ENCODE results near the gene STEAP1. TPM values are rescaled to one million over a fixed set of nuclear protein-coding genes. Genes with fewer than 3 reads are reported as not detected.

STEAP1 gene
- total and polyA plus RNA-seq, 10 donors = 0.67 to 12.3 (median 2.8) TPM

GRCh38 chr7:90211391-90212148, 57.3 kb downstream of the STEAP1 start, which contains the start of gene STEAP2:
Gene STEAP2, plus strand, starts transcription at chr7:90211740. Its CDS starts 13,343 bp downstream, at chr7:90225083.
- Histone ChIP-seq H3K27ac (peak within 1 kb of the TSS; percentile 37 to 88 (median 76)), H3K9me3 (no peaks in the 10 kb centered on the region), H3K4me3 (peak within 1 kb of the TSS; percentile 41 to 75 (median 49)), H3K4me1 (peaks cover 4 to 20% (median 10%) of the 10 kb centered on the region in 6 donors), H3K27me3 (replicated peaks in 1 of 7) (peaks cover 0 to 43% (median 11%) of the 10 kb centered on the region in 7 donors), H3K36me3 (no peaks in the 10 kb centered on the region)
- 1 to 3% (median 2%) methylated on average over 58 to 73 of the region's 73 CpGs for WGBS, 5 donors
- DNase-seq = peak; percentile 90
- TF ChIP-seq POLR2A (IDR thresholded peaks at IDR 0.05) = peak in 1 of 3 donors; percentile 54
- peak; percentile 47 to 82 (median 81) for TF ChIP-seq POLR2AphosphoS5 (IDR thresholded peaks at IDR 0.05)
- TF ChIP-seq CTCF (IDR thresholded peaks at IDR 0.05 in 8 of 11, conservative IDR thresholded peaks at IDR 0.05 in 3 of 11) = peak in 10 of 11 experiments; percentile 33 to 75 (median 64)
- intact Hi-C loops (cut with DNase I; ENCODE audit: low total_unique reads) = no loop called here

- Histone ChIP-seq H3K36me3 (no peaks in the 10 kb centered on the region), H3K4me3 (peak overlapping the region; percentile 41 to 75 (median 49)), H3K27me3 (replicated peaks in 1 of 7) (peaks cover 0 to 43% (median 11%) of the 10 kb centered on the region in 7 donors), H3K27ac (peak overlapping the region in 7 of 8 donors; percentile 51 to 88 (median 77)), H3K9me3 (no peaks in the 10 kb centered on the region), H3K4me1 (peaks cover 4 to 20% (median 10%) of the 10 kb centered on the region in 6 donors)
- DNase-seq = no peak
- intact Hi-C loops (cut with DNase I; ENCODE audit: low total_unique reads) = no loop called here
- WGBS, 5 donors = 20 to 25% (median 24%) methylated on average over 6 of the region's 6 CpGs
- no peak for TF ChIP-seq CTCF (IDR thresholded peaks at IDR 0.05 in 8 of 11, conservative IDR thresholded peaks at IDR 0.05 in 3 of 11)
- no peak for TF ChIP-seq POLR2A (IDR thresholded peaks at IDR 0.05)
- no peak for TF ChIP-seq POLR2AphosphoS5 (IDR thresholded peaks at IDR 0.05)
These were observed 57.9 kb downstream of the STEAP1 start for GRCh38 chr7:90212149-90212495.

- Histone ChIP-seq H3K4me1 (peaks cover 4 to 20% (median 10%) of the 10 kb centered on the region in 6 donors), H3K9me3 (no peaks in the 10 kb centered on the region), H3K4me3 (no peak overlapping the region), H3K27me3 (replicated peaks in 1 of 7) (peaks cover 0 to 43% (median 11%) of the 10 kb centered on the region in 7 donors), H3K36me3 (no peaks in the 10 kb centered on the region), H3K27ac (no peak overlapping the region)
- no peak for DNase-seq
- WGBS, 5 donors = 76 to 85% (median 79%) methylated on average over 2 of the region's 2 CpGs
- TF ChIP-seq POLR2AphosphoS5 (IDR thresholded peaks at IDR 0.05) = no peak
- TF ChIP-seq CTCF (IDR thresholded peaks at IDR 0.05 in 8 of 11, conservative IDR thresholded peaks at IDR 0.05 in 3 of 11) = no peak
- TF ChIP-seq POLR2A (IDR thresholded peaks at IDR 0.05) = no peak
- intact Hi-C loops (cut with DNase I; ENCODE audit: low total_unique reads) = no loop called here
These were observed 59.3 kb downstream of the STEAP1 start for GRCh38 chr7:90213521-90213920.

Other genes with a start within 250 kb of the STEAP1 start
- 10 to 100 TPM in 2 of 7 donors, 1 to 10 TPM in 5; 4.8 to 15.8 (median 6.6) TPM for gene STEAP2, start 57.3 kb downstream of the STEAP1 start, total RNA-seq
- 1 to 10 TPM in 2 of 3 donors, under 1 TPM in 1; 0.65 to 1.4 (median 1.1) TPM for gene STEAP2, start 57.3 kb downstream of the STEAP1 start, polyA plus RNA-seq
- gene CFAP69, start 90.7 kb downstream of the STEAP1 start, total RNA-seq = 10 to 100 TPM in 2 of 7 donors, 1 to 10 TPM in 5; 5.2 to 15.8 (median 7.7) TPM
- gene CFAP69, start 90.7 kb downstream of the STEAP1 start, polyA plus RNA-seq = 1 to 10 TPM; 1.0 to 8.3 (median 4.0) TPM
- gene FAM237B, start 166.8 kb downstream of the STEAP1 start, total RNA-seq = not detected
- not detected for gene FAM237B, start 166.8 kb downstream of the STEAP1 start, polyA plus RNA-seq
- gene GTPBP10, start 192.2 kb downstream of the STEAP1 start, total RNA-seq = 10 to 100 TPM; 19.8 to 43.3 (median 25.7) TPM
- 10 to 100 TPM; 13.5 to 16.9 (median 14.6) TPM for gene GTPBP10, start 192.2 kb downstream of the STEAP1 start, polyA plus RNA-seq
- 10 to 100 TPM in 4 of 7 donors, 1 to 10 TPM in 3; 8.5 to 17.4 (median 11.4) TPM for gene CLDN12, start 249.0 kb downstream of the STEAP1 start, total RNA-seq
- gene CLDN12, start 249.0 kb downstream of the STEAP1 start, polyA plus RNA-seq = 10 to 100 TPM in 1 of 3 donors, 1 to 10 TPM in 2; 3.9 to 10.3 (median 4.6) TPM